Kidney epithelial cell (primary cell): Measurements from ENCODE around the gene PBLD. TPM values are rescaled to one million over a fixed set of nuclear protein-coding genes. Genes with fewer than 3 reads are reported as not detected.
"Not testable (repeated sequence)": the region's sequence is repeated elsewhere in the genome, so short reads cannot be mapped to it uniquely, and the experiment has no call there.

Experiments used
- DNase-seq: peaks from one replicate; pipeline ENCODE4 v3.0.0-alpha.2; 2010; ENCODE audit warnings: low read depth
- H3K27me3 ChIP-seq: 2 replicates; pipeline ENCODE4 v1.6.0; 2011; ENCODE audit warnings: low read length; ENCODE audit not compliant: control insufficient read depth, insufficient read depth
- H3K36me3 ChIP-seq: 2 replicates; pipeline ENCODE4 v1.5.1; 2011; ENCODE audit warnings: low read length; ENCODE audit not compliant: control insufficient read depth, insufficient read depth
- H3K4me3 ChIP-seq: 2 replicates; pipeline ENCODE4 v1.5.1; 2011; ENCODE audit warnings: low read depth, mild to moderate bottlenecking, control low read depth, low read length
- total RNA-seq: library from RNA; depleted of rRNA; stranded (reverse); fragments of >200 nt; gene quantifications from 2 replicates; pipeline ENCODE4 v1.2.3, GENCODE V29; 2015
- TF ChIP-seq, protein P1 (sequence below): IDR thresholded peaks from 2 replicates; pipeline ENCODE4 v1.5.1; 2011; ENCODE audit warnings: mild to moderate bottlenecking, moderate library complexity, low read length, control low read depth, inconsistent platforms; ENCODE audit not compliant: insufficient read depth, poor library complexity, severe bottlenecking

PBLD gene
- total RNA-seq, 1 donor from 2014 or later, result 4.5 TPM

DNA sequence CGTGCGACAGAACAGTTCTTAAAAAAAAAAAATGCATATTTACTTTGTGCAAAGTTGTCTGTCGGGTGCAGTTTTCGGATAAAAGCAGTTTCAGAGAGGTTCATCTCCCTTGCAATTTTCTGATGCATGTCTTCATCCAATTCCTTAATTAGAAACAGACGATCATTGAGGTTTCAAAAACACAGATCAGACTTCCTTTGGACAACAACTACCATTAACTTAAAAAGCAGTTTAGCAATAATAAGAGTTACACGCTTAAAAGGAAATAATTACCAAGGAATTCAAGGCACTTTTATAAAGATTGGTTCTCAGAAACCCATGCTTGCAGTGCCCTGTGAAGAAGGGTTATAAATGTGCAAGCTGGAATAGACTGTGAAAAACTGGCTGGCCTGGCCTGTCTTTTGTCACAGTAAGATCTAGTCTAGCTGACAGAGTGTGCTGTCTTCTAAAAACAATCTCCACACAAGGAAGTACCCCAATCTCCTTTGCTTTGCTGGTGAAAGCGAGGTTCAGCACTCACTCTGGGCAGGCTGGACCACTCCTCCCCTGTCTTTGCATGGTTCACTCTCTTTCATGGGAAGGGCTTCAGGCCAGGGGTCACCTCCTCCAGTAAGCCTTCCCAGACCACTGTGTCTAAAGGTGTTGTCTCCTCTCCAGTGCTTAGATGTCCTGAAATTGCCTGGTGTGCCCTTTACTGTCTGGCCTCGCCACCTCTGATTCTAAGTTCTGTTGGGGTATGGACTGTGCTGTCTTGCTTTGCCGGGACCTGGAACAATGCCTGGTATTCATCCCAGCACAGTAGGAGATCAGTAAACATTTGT, 35.7 kb downstream of the PBLD start:
- DNase-seq, result no peak
- H3K27me3 ChIP-seq, result no peaks in the 10 kb centered on the region
- no peak overlapping the region for H3K4me3 ChIP-seq

GRCh38 chr10:68290736-68291135, 42.0 kb downstream of the PBLD start:
- no peak for DNase-seq
- no peaks in the 10 kb centered on the region for H3K27me3 ChIP-seq
- H3K36me3 ChIP-seq, result no peaks in the 10 kb centered on the region
- TF ChIP-seq, protein P1, sequence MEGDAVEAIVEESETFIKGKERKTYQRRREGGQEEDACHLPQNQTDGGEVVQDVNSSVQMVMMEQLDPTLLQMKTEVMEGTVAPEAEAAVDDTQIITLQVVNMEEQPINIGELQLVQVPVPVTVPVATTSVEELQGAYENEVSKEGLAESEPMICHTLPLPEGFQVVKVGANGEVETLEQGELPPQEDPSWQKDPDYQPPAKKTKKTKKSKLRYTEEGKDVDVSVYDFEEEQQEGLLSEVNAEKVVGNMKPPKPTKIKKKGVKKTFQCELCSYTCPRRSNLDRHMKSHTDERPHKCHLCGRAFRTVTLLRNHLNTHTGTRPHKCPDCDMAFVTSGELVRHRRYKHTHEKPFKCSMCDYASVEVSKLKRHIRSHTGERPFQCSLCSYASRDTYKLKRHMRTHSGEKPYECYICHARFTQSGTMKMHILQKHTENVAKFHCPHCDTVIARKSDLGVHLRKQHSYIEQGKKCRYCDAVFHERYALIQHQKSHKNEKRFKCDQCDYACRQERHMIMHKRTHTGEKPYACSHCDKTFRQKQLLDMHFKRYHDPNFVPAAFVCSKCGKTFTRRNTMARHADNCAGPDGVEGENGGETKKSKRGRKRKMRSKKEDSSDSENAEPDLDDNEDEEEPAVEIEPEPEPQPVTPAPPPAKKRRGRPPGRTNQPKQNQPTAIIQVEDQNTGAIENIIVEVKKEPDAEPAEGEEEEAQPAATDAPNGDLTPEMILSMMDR, result no peak
- no peak overlapping the region for H3K4me3 ChIP-seq

More for the DNA sequence above, 35.7 kb downstream of the PBLD start:
- TF ChIP-seq, protein P1, result no peak
- no peaks in the 10 kb centered on the region for H3K36me3 ChIP-seq

GRCh38 chr10:68288717-68289116, 44.0 kb downstream of the PBLD start:
- no peaks in the 10 kb centered on the region for H3K36me3 ChIP-seq
- TF ChIP-seq, protein P1, result no peak
- no peak for DNase-seq
- H3K27me3 ChIP-seq, result no peaks in the 10 kb centered on the region
- H3K4me3 ChIP-seq, result no peak overlapping the region

DNA sequence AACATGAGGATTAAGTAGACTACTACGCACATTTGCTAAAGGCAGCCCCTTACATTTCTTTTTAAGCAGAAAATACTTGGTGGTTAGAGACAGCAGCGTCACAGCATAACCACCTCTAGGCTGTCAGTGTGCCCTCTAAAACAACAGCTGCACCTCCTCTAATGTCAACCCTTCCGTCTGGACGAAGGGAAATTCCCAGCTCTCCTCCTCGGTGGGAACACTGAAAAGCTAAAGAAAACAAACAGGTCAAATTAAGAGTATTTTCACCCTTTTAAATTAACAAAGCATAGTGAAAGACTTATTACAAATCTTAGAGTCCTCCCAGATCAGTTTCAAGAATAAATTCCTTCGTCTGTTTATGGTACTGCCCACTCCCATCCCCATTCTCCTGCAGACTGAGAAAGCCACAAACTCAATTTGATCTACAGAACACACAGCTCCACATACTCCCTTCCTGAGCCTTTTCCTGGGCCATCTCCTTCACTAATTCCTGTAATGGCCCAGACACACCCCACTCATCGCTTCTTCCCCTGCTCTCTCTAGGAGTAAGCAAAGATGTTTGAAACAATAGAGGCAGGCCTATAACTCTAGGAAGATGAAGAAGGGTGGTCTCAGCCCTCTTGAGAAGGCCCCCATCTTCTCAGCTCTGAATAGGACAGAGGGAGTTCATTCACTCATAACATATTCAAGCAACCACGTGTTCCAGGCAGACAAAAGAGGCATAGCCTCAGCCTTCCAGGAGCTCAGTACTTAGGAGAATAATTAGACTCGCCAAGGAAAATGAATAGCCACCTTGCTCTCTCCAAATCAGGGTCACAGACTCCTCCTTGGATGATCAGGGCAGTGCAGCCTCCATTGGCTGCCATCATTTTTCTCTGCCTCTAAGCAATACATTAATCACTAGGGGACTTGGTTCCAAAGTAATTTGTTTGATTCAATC, 48.4 kb downstream of the PBLD start:
- Histone ChIP-seq H3K27me3 (no peaks in the 10 kb centered on the region), H3K4me3 (no peak overlapping the region), H3K36me3 (no peaks in the 10 kb centered on the region)
- no peak for DNase-seq
- TF ChIP-seq, protein P1, result no peak

- H3K4me3 ChIP-seq, result no peak overlapping the region
- no peaks in the 10 kb centered on the region for H3K27me3 ChIP-seq
- no peak for DNase-seq
- TF ChIP-seq, protein P1, result no peak
- no peaks in the 10 kb centered on the region for H3K36me3 ChIP-seq
Measured at GRCh38 chr10:68280758-68281157, 52.0 kb downstream of the PBLD start.

DNA sequence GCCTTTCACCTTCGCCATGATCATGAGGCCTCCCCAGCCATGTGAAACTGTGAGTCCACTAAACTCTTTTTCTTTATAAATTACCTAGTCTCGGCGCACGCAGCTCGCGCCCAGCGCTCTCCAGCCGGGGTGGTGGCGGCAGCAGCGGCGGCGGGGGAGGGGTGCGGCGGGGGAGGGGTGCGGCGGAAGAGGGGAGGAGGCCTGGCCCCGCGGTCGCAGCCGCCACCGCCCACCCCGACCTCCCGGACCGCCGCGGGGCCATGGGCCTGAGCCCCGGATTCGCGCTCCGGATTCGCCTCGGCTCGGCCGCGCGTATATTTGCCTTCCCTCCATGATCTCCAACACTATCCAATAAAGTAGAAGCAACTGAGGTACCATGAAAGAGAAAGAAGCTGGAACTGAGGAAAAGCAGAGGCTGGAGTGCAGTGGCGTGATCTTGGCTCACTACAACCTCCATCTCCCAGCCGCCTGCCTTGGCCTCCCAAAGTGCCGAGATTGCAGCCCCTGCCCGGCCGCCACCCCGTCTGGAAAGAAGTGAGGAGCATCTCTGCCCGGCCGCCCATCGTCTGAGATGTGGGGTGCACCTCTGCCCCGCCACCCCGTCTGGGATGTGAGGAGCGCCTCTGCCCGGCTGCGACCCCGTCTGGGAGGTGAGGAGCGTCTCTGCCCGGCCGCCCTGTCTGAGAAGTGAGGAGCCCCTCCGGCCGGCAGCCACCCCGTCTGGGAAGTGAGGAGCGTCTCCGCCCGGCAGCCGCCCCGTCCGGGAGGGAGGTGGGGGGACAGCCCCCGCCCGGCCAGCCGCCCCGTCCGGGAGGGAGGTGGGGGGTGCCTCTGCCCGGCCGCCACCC, 53.6 kb downstream of the PBLD start:
- DNase-seq, H3K27me3 ChIP-seq, H3K36me3 ChIP-seq, H3K4me3 ChIP-seq: not testable (repeated sequence)

DNA sequence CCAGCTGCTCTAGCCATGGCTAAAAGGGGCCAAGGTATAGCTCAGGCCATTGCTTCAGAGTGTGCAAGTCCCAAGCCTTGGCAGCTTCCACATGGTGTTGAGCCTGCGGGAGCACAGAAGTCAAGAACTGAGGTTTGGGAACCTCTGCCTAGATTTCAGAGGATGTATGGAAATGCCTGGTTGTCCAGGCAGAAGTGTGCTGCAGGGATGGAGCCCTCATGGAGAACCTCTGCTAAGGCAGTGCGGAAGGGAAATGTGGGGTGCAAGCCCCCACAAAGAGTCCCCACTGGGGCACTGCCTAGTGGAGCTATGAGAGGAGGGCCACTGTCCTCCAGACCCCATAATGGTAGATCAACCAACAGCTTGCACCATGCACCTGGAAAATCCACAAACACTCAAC, 54.9 kb downstream of the PBLD start:
- DNase-seq, H3K4me3 ChIP-seq, H3K27me3 ChIP-seq, H3K36me3 ChIP-seq: not testable (repeated sequence)
